ENCODE data around the gene SLC2A4. TPM values are rescaled to one million over a fixed set of nuclear protein-coding genes. Genes with fewer than 3 reads are reported as not detected.
A peak's percentile ranks its signal among the peaks of the same experiment; 100 is the strongest.

The SLC2A4 gene
- total RNA-seq, 4 donors from 2014 or later, result 144 to 197 (median 157) TPM

GRCh38 chr17:7280519-7281073 lies 922 bp upstream of the SLC2A4 start:
- peaks cover 45 to 56% (median 51%) of the 10 kb centered on the region in 4 donors for H3K4me1 ChIP-seq
- H3K36me3 ChIP-seq, result peaks cover 14 to 21% (median 20%) of the 10 kb centered on the region in 4 donors
- peak overlapping the region; percentile 64 to 77 (median 69) for H3K4me3 ChIP-seq
- DNase-seq (ENCODE audit: extremely low spot score), result peak; percentile 96
- intact Hi-C loops (cut with DNase I), result loop anchor here (1.0 kb wide), 1 partner anchor 16 kb away; no protein-coding TSS in a partner anchor
- WGBS, result 4% methylated on average over 13 of the region's 29 CpGs
- H3K9me3 ChIP-seq, result no peaks in the 10 kb centered on the region
- peaks cover 0 to 7% (median 0%) of the 10 kb centered on the region in 4 donors for H3K27me3 ChIP-seq
- TF ChIP-seq POLR2A (IDR thresholded peaks at IDR 0.05; ENCODE audit: low read depth) (peak; percentile 4), EP300 (IDR thresholded peaks at IDR 0.05) (no peak), POLR2AphosphoS5 (IDR thresholded peaks at IDR 0.05) (peak; percentile 50 to 77)
- TF ChIP-seq, protein P1, sequence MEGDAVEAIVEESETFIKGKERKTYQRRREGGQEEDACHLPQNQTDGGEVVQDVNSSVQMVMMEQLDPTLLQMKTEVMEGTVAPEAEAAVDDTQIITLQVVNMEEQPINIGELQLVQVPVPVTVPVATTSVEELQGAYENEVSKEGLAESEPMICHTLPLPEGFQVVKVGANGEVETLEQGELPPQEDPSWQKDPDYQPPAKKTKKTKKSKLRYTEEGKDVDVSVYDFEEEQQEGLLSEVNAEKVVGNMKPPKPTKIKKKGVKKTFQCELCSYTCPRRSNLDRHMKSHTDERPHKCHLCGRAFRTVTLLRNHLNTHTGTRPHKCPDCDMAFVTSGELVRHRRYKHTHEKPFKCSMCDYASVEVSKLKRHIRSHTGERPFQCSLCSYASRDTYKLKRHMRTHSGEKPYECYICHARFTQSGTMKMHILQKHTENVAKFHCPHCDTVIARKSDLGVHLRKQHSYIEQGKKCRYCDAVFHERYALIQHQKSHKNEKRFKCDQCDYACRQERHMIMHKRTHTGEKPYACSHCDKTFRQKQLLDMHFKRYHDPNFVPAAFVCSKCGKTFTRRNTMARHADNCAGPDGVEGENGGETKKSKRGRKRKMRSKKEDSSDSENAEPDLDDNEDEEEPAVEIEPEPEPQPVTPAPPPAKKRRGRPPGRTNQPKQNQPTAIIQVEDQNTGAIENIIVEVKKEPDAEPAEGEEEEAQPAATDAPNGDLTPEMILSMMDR (IDR thresholded peaks at IDR 0.05), result peak in 2 of 3 experiments; percentile 95 to 98
- H3K27ac ChIP-seq (replicated peaks in 1 of 4), result peak overlapping the region; percentile 95 to 98 (median 96)

GRCh38 chr17:7281953-7282751 lies 634 bp downstream of the SLC2A4 start:
- intact Hi-C loops (cut with DNase I), result no loop called here
- Histone ChIP-seq H3K36me3 (peaks cover 26 to 35% (median 34%) of the 10 kb centered on the region in 4 donors), H3K27me3 (peaks cover 0 to 7% (median 0%) of the 10 kb centered on the region in 4 donors), H3K9me3 (no peaks in the 10 kb centered on the region), H3K27ac (replicated peaks in 1 of 4) (peak overlapping the region; percentile 95 to 98 (median 96)), H3K4me1 (peaks cover 47 to 71% (median 66%) of the 10 kb centered on the region in 4 donors), H3K4me3 (peak overlapping the region; percentile 64 to 77 (median 69))
- 4% methylated on average over 21 of the region's 43 CpGs for WGBS
- DNase-seq (ENCODE audit: extremely low spot score), result no peak
- peak; percentile 43 for TF ChIP-seq POLR2A (IDR thresholded peaks at IDR 0.05; ENCODE audit: low read depth)
- TF ChIP-seq POLR2AphosphoS5 (IDR thresholded peaks at IDR 0.05), result peak; percentile 76 to 81
- no peak for TF ChIP-seq EP300 (IDR thresholded peaks at IDR 0.05)
- TF ChIP-seq, protein P1 (IDR thresholded peaks at IDR 0.05), result no peak

- TF ChIP-seq, protein P1 (IDR thresholded peaks at IDR 0.05), result peak in 2 of 3 experiments; percentile 28 to 36
- TF ChIP-seq EP300 (IDR thresholded peaks at IDR 0.05), result no peak
- TF ChIP-seq POLR2A (IDR thresholded peaks at IDR 0.05; ENCODE audit: low read depth), result no peak
- peak in 1 of 2 donors; percentile 73 for TF ChIP-seq POLR2AphosphoS5 (IDR thresholded peaks at IDR 0.05)
- 13% methylated on average over 4 of the region's 6 CpGs for WGBS
- intact Hi-C loops (cut with DNase I), result no loop called here
- H3K27me3 ChIP-seq, result peaks cover 0 to 7% (median 0%) of the 10 kb centered on the region in 4 donors
- peak overlapping the region; percentile 64 to 77 (median 69) for H3K4me3 ChIP-seq
- no peaks in the 10 kb centered on the region for H3K9me3 ChIP-seq
- peak overlapping the region; percentile 95 to 98 (median 96) for H3K27ac ChIP-seq (replicated peaks in 1 of 4)
- peaks cover 47 to 78% (median 73%) of the 10 kb centered on the region in 4 donors for H3K4me1 ChIP-seq
- no peak for DNase-seq (ENCODE audit: extremely low spot score)
- H3K36me3 ChIP-seq, result peaks cover 26 to 42% (median 40%) of the 10 kb centered on the region in 4 donors
These were observed 1.3 kb downstream of the SLC2A4 start for GRCh38 chr17:7282752-7283321.

GRCh38 chr17:7283471-7284216 lies 2.1 kb downstream of the SLC2A4 start:
- Histone ChIP-seq H3K4me1 (peaks cover 47 to 84% (median 81%) of the 10 kb centered on the region in 4 donors), H3K9me3 (no peaks in the 10 kb centered on the region), H3K36me3 (peaks cover 26 to 44% (median 42%) of the 10 kb centered on the region in 4 donors), H3K27ac (replicated peaks in 1 of 4) (peak overlapping the region; percentile 95 to 98 (median 96)), H3K4me3 (peak overlapping the region; percentile 64 to 77 (median 69)), H3K27me3 (peaks cover 0 to 7% (median 0%) of the 10 kb centered on the region in 4 donors)
- DNase-seq (ENCODE audit: extremely low spot score), result no peak
- 45% methylated on average over 14 of the region's 18 CpGs for WGBS
- TF ChIP-seq EP300 (IDR thresholded peaks at IDR 0.05) (no peak), POLR2A (IDR thresholded peaks at IDR 0.05; ENCODE audit: low read depth) (no peak), POLR2AphosphoS5 (IDR thresholded peaks at IDR 0.05) (no peak)
- TF ChIP-seq, protein P1 (IDR thresholded peaks at IDR 0.05), result no peak
- intact Hi-C loops (cut with DNase I), result no loop called here

Data from esophagus muscularis mucosa (tissue), 4 donors.